Left lung (tissue), 10 donors: Measurements from ENCODE around the gene BCAS1. TPM values are rescaled to one million over a fixed set of nuclear protein-coding genes. Genes with fewer than 3 reads are reported as not detected.

Source experiments
- ATAC-seq: fragments of 200-7000 bp; cut with Tn5 transposase; one replicate; pipeline ENCODE4 v1.9.1; 2020; ENCODE audit warnings: moderate library complexity
- DNase-seq, 4 donors: peaks; one replicate each; pipeline ENCODE4 v3.0.0-alpha.2; 2013 to 2020
- H3K27ac ChIP-seq, 2 donors: fragments of 200-600 bp; sonication (generic) in 1 of 2; one replicate each; pipeline versions ENCODE4 v1.5.0 to v1.8.0; 2020 to 2021
- H3K27me3 ChIP-seq, 2 donors: fragments of 200-600 bp; sonication (generic) in 1 of 2; one replicate each; pipeline versions ENCODE4 v1.5.0 to v1.8.0; 2020 to 2021
- H3K36me3 ChIP-seq, 2 donors: fragments of 200-600 bp; sonication (generic) in 1 of 2; one replicate each; pipeline versions ENCODE4 v1.5.0 to v1.8.0; 2020 to 2021
- H3K4me1 ChIP-seq, 2 donors: fragments of 200-600 bp; one replicate each; pipeline ENCODE4 v1.8.0; 2021
- H3K4me3 ChIP-seq, 2 donors: fragments of 200-600 bp; sonication (generic) in 1 of 2; one replicate each; pipeline versions ENCODE4 v1.5.0 to v1.8.0; 2020 to 2021; ENCODE audit warnings: mild to moderate bottlenecking in 1 of 2
- H3K9me3 ChIP-seq, 2 donors: fragments of 200-600 bp; sonication (generic) in 1 of 2; one replicate each; pipeline versions ENCODE4 v1.5.0 to v1.8.0; 2020 to 2021
- intact Hi-C, 2 donors: fragments of 100-400 bp; cut with DNase I; formaldehyde crosslinking; loops; one replicate each; pipeline versions ENCODE4 v1.11.2 to v1.14.2; 2022
- polyA plus RNA-seq, 6 donors: library from polyadenylated mRNA; unstranded; fragments of 120-200 nt; gene quantifications; one replicate each; pipeline ENCODE4 v1.2.1, GENCODE V29; 2013; ENCODE audit not compliant: insufficient read length in 6 of 6
- total RNA-seq, 2 donors: library from RNA; stranded (reverse); fragmentation: NEBNext Ultra II Directional; extraction: Animal tissue kit (Norgen Biotek cat#: 25700); gene quantifications; one replicate each; pipeline ENCODE4 v1.2.1, GENCODE V29; 2021
- TF ChIP-seq, protein P1 (sequence below), 2 donors: fragments of 200-600 bp; sonication (generic) in 1 of 2; IDR thresholded peaks; one replicate each; pipeline versions ENCODE4 v1.5.0 to v1.8.0; 2021; ENCODE audit warnings: antibody characterized with exemption in 2 of 2
- donor health status: DM: no; HTN: yes; CAD: no.
- donor health status: DM: no; HTN: no; CAD: no.

The BCAS1 gene
- total and polyA plus RNA-seq, 8 donors = 0.44 to 1.6 (median 0.81) TPM

DNA sequence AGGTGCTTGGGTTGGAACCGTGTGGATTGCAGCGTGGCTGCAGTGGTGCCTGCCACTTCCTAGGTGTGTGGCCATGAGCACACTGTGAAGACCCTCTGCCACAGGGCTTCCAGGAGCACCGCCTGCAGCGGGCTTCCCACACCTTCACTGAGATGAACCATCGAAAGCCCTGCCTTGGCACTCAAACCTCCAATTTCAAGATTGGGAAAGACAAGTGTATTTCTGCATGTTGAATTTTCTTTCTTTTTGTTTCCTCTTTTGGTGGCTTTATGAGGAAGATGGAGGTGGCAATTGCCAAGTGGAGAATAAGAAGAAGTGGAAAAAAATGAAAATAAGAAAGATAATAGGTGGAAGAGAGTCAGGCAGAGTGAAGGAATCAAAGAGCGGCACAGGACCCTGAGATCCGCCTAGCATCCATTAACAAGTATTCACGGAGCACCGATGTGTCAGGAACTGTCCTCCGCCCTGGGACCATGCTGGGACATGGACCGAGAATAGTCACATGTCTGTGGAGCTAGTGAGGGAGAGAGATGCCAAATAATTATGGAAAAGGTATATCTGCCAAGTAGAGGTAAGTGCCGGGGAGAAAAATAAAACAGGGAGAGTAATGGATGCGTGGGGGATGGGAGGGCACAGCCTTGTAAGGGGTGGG is 159.9 kb downstream of the BCAS1 start:
- H3K36me3 ChIP-seq = no peaks in the 10 kb centered on the region
- no peak for ATAC-seq
- TF ChIP-seq, protein P1, sequence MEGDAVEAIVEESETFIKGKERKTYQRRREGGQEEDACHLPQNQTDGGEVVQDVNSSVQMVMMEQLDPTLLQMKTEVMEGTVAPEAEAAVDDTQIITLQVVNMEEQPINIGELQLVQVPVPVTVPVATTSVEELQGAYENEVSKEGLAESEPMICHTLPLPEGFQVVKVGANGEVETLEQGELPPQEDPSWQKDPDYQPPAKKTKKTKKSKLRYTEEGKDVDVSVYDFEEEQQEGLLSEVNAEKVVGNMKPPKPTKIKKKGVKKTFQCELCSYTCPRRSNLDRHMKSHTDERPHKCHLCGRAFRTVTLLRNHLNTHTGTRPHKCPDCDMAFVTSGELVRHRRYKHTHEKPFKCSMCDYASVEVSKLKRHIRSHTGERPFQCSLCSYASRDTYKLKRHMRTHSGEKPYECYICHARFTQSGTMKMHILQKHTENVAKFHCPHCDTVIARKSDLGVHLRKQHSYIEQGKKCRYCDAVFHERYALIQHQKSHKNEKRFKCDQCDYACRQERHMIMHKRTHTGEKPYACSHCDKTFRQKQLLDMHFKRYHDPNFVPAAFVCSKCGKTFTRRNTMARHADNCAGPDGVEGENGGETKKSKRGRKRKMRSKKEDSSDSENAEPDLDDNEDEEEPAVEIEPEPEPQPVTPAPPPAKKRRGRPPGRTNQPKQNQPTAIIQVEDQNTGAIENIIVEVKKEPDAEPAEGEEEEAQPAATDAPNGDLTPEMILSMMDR (IDR thresholded peaks at IDR 0.05) = no peak
- DNase-seq = no peak
- H3K4me3 ChIP-seq = no peak overlapping the region
- H3K27ac ChIP-seq = peak overlapping the region in 1 of 2 donors; percentile 94
- intact Hi-C loops = no loop called here
- H3K9me3 ChIP-seq = no peaks in the 10 kb centered on the region
- peaks cover 0 to 69% of the 10 kb centered on the region in 2 donors for H3K4me1 ChIP-seq
- no peaks in the 10 kb centered on the region for H3K27me3 ChIP-seq

DNA sequence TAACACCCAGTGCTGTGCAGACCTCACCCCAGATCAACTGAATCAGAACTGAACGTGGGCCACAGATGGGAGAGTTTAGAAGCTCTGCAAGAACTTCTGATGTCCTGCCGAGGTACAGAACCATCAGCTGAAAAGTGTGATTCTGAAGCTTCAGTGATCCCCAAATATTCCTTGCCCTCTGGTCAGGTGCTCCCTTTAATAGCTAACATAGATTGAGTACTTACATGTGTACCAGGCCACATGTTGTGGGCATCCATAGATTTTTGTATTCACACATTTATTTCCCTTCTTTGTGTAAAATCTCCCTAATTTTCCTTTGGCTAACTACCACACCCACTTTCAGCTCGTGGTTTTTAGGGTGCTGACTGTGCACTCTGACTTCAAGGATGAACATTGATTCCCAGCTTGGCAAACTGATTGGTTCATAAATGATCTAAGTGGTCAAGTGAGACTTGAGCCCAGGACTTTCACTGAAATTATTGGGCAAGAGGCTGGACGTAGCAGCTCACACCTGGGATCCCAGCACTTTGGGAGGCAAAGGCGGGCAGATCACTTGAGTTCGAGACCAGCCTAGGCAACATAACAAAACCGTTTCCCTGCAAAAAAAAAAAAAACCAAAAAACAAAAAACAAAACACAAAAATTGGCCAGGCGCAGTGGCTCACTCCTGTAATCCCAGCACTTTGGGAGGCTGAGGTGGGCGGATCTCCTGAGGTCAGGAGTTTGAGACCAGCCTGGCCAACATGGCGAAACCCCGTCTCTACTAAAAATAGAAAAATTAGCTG is 162.2 kb downstream of the BCAS1 start:
- DNase-seq = no peak
- Histone ChIP-seq H3K27me3 (no peaks in the 10 kb centered on the region), H3K4me1 (peaks cover 0 to 61% of the 10 kb centered on the region in 2 donors), H3K27ac (peak overlapping the region in 1 of 2 donors; percentile 94), H3K36me3 (no peaks in the 10 kb centered on the region), H3K4me3 (no peak overlapping the region), H3K9me3 (no peaks in the 10 kb centered on the region)
- ATAC-seq = no peak
- intact Hi-C loops = no loop called here
- TF ChIP-seq, protein P1 (IDR thresholded peaks at IDR 0.05) = no peak

DNA sequence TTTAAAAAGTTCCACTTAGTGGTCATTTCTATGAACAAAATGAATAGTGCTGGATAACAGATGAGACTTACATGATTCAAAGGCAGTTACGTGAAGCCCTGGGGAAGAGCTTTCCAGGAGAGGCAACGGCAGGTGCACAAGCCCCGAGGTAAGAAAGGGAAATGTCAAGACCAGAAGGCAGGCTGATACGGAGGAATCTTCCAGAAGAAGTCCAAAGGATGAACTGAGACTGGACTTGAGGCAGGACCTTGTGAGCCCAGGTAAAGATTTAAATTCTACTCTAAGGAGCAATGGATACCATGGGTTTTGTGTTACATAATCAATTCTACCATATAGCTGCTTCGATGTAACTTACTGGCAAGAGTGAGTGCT is 164.6 kb downstream of the BCAS1 start:
- DNase-seq = no peak
- H3K27ac ChIP-seq = peak overlapping the region; percentile 17 to 94
- TF ChIP-seq, protein P1 (IDR thresholded peaks at IDR 0.05) = no peak

DNA sequence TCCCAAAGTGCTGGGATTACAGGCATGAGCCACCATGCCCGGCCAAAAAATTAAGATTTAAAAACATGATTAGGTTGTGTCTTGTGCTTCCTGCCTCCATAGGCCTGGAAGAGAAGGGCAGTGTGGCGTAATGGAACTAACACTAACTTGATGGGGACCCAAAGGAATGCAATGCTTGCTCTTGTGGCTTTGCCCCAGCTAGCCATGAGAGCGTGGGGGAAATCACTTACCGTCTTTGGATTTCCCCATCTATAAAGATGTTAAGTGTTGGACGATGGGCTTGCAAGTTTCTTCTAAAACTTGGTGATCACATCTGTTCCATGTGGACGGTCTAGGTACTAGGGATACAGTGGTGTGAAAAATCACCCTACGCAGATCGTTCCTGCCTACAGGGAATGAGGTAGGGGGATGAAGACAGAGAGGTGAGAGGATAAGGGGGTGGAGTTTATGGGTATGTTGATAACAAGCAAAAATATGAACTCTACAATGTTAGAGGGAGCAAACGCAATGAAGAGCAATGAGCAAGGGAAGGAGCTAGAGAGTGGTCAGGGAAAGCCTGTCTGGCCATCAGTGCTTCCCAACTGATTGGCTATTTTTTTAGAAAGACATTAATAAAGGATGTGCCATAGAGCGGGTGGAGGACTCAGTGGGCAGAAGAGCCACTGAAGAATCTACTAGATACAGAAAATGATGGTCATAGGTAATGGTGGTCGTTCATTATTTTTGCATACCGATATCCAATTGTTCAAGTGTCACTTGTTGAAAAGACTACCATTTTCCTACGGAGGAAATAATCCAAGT is 165.2 kb downstream of the BCAS1 start:
- Histone ChIP-seq H3K4me1 (peaks cover 8 to 80% of the 10 kb centered on the region in 2 donors), H3K36me3 (no peaks in the 10 kb centered on the region), H3K9me3 (no peaks in the 10 kb centered on the region), H3K27ac (peak overlapping the region in 1 of 2 donors; percentile 94), H3K4me3 (no peak overlapping the region), H3K27me3 (no peaks in the 10 kb centered on the region)
- DNase-seq (no peak), ATAC-seq (no peak)
- intact Hi-C loops = no loop called here
- TF ChIP-seq, protein P1 (IDR thresholded peaks at IDR 0.05) = no peak

More for the DNA sequence above, 164.6 kb downstream of the BCAS1 start:
- Histone ChIP-seq H3K36me3 (no peaks in the 10 kb centered on the region), H3K9me3 (no peaks in the 10 kb centered on the region), H3K4me3 (no peak overlapping the region), H3K4me1 (peaks cover 2 to 79% of the 10 kb centered on the region in 2 donors), H3K27me3 (no peaks in the 10 kb centered on the region)
- no peak for ATAC-seq
- intact Hi-C loops = no loop called here

DNA sequence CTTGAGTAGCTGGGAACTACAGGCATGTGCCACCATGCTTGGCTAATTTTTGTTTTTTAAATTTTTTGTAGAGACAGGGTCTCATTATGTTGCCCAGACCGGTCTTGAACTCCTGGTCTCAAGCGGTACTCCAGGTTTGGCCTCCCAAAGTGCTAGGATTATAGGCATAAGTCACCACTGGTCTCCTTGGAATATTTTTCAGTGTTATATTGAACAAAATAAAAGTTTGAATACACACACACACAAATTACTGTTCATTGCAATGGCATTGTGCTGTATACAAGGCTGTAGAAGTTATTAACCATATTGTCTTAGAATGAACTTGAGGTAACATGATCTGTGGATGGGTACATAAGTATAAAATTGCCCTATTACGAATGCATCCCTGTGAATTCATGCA is 166.1 kb downstream of the BCAS1 start:
- Histone ChIP-seq H3K27ac (peak overlapping the region in 1 of 2 donors; percentile 76), H3K4me1 (peaks cover 14 to 80% of the 10 kb centered on the region in 2 donors), H3K4me3 (no peak overlapping the region), H3K36me3 (no peaks in the 10 kb centered on the region), H3K27me3 (no peaks in the 10 kb centered on the region), H3K9me3 (no peaks in the 10 kb centered on the region)
- TF ChIP-seq, protein P1 (IDR thresholded peaks at IDR 0.05) = no peak
- DNase-seq (no peak), ATAC-seq (no peak)
- intact Hi-C loops = no loop called here
